K562 (cell line): ENCODE data around the gene TNFSF9. TPM values are rescaled to one million over a fixed set of nuclear protein-coding genes. Genes with fewer than 3 reads are reported as not detected.
A peak's percentile ranks its signal among the peaks of the same experiment; 100 is the strongest.

Experiments
- ATAC-seq: fragments of 200-7000 bp; cut with Tn5 transposase; 3 replicates; pipeline ENCODE4 v1.9.1; 2020; ENCODE audit warnings: moderate library complexity
- BruUV-seq: library from RNA; stranded (reverse); fragments of 400-500 nt; replicated peaks from 2 replicates; lab custom pipeline; 2021; lab: Mats Ljungman, UMichigan
- CTCF ChIA-PET: fragments of 300-600 bp; formaldehyde crosslinking; extraction: SDS; loops from one replicate; lab custom pipeline; 2021; ENCODE audit warnings: low intra/inter-chr PET ratio; lab: Yijun Ruan, JAX
- POLR2A ChIA-PET: fragments of 300-600, 350-650 bp; sonication (Branson Sonifier 250); formaldehyde crosslinking; extraction: SDS; loops from one replicate; lab custom pipeline; 2021; ENCODE audit warnings: antibody characterized with exemption, inconsistent platforms; lab: Yijun Ruan, JAX
- DNase-seq, 4 experiments: peaks; one replicate each; pipeline versions ENCODE4 v3.0.0 to v3.0.0-alpha.2; 2011 to 2018; ENCODE audit warnings: low spot score in 3 of 4, mixed read lengths in 3 of 4; ENCODE audit errors: extremely low read depth in 1 of 4
- FAIRE-seq: peaks from 2 replicates; lab custom pipeline; 2011; peaks lifted over from hg19 to GRCh38; lab: Jason Lieb, UNC
- H2AFZ ChIP-seq: 2 replicates; pipeline ENCODE4 v1.6.0; 2011; ENCODE audit warnings: low read depth, low read length, control low read depth, inconsistent platforms
- H3K27ac ChIP-seq: fragments of 200-600 bp; 3 replicates; pipeline ENCODE4 v1.8.0; 2011; ENCODE audit warnings: low read depth, mild to moderate bottlenecking, control low read depth, inconsistent platforms, low read length, moderate library complexity, mixed read lengths; ENCODE audit errors: extremely low read depth
- H3K27me3 ChIP-seq, 2 experiments: fragments of 300-600 bp in 1 of 2; 2 replicates in 1 of 2; 3 replicates in 1 of 2; pipeline versions ENCODE4 v1.6.0 to v1.8.0; 2011; ENCODE audit warnings: inconsistent platforms in 2 of 2, low read length in 2 of 2, mild to moderate bottlenecking in 1 of 2, mixed read lengths in 1 of 2, moderate library complexity in 1 of 2; ENCODE audit not compliant: control insufficient read depth in 2 of 2, insufficient read depth in 2 of 2
- H3K36me3 ChIP-seq: fragments of 300-600 bp; 3 replicates; pipeline ENCODE4 v1.8.0; 2011; ENCODE audit warnings: mild to moderate bottlenecking, low read length, inconsistent platforms; ENCODE audit not compliant: control insufficient read depth, insufficient read depth
- H3K4me1 ChIP-seq, 2 experiments: fragments of 200-600 bp in 1 of 2; replicated peaks in 1 of 2; 2 replicates in 1 of 2; 3 replicates in 1 of 2; pipeline versions ENCODE4 v1.5.1 to v1.8.0; 2011; ENCODE audit warnings: inconsistent platforms in 2 of 2, low read length in 2 of 2, mild to moderate bottlenecking in 1 of 2, mixed read lengths in 1 of 2, moderate library complexity in 1 of 2; ENCODE audit not compliant: control insufficient read depth in 2 of 2, insufficient read depth in 2 of 2
- H3K4me2 ChIP-seq: 2 replicates; pipeline ENCODE4 v1.6.1; 2011; ENCODE audit warnings: low read length, control low read depth, inconsistent platforms, mixed read lengths; ENCODE audit not compliant: insufficient read depth
- H3K4me3 ChIP-seq: fragments of 200-600 bp; sonication (generic), shearing (Covaris generic); 2 replicates; pipeline ENCODE4 v1.5.1; 2016; ENCODE audit warnings: control low read depth, inconsistent platforms
- H3K79me2 ChIP-seq: fragments of 200-600 bp; 3 replicates; pipeline ENCODE4 v1.8.0; 2011; ENCODE audit warnings: low read length, inconsistent platforms; ENCODE audit not compliant: control insufficient read depth, insufficient read depth
- H3K9ac ChIP-seq, 2 experiments: 2 replicates each; pipeline versions ENCODE4 v1.6.0 to v1.6.1; 2011; ENCODE audit warnings: low read depth in 2 of 2, low read length in 2 of 2, control low read depth in 1 of 2, inconsistent platforms in 1 of 2, mild to moderate bottlenecking in 1 of 2, mixed read lengths in 1 of 2; ENCODE audit not compliant: insufficient read depth in 1 of 2
- H3K9me1 ChIP-seq: one replicate; pipeline ENCODE4 v1.6.0; 2011; ENCODE audit warnings: inconsistent platforms, mild to moderate bottlenecking, low read length, moderate library complexity; ENCODE audit not compliant: control insufficient read depth, insufficient read depth
- H3K9me3 ChIP-seq: replicated peaks from 2 replicates; pipeline ENCODE4 v1.5.1; 2011; ENCODE audit warnings: low read depth, low read length, inconsistent platforms; ENCODE audit not compliant: control insufficient read depth, insufficient read depth
- H4K20me1 ChIP-seq: replicated peaks from 2 replicates; pipeline ENCODE4 v1.6.1; 2011; ENCODE audit warnings: low read length, inconsistent platforms, mixed read lengths; ENCODE audit not compliant: control insufficient read depth, insufficient read depth
- BRCA1 ChIP-seq, 2 experiments: fragments of 450-650 bp in 1 of 2; sonication (generic) in 1 of 2; formaldehyde crosslinking in 1 of 2; IDR thresholded peaks; 2 replicates each; pipeline versions ENCODE4 v1.5.0 to v1.6.1; 2017 to 2020; ENCODE audit warnings: mild to moderate bottlenecking in 1 of 2, missing genetic modification reagents in 1 of 2
- ESRRA ChIP-seq: fragments of 450-650 bp; IDR thresholded peaks from 2 replicates; pipeline ENCODE4 v1.6.1; 2014; ENCODE audit warnings: low read depth, mild to moderate bottlenecking, moderate library complexity, borderline replicate concordance
- FOXJ3 ChIP-seq: sonication (generic); formaldehyde crosslinking; IDR thresholded peaks from 2 replicates; pipeline ENCODE4 v1.4.0; 2020; ENCODE audit warnings: mild to moderate bottlenecking, missing genetic modification reagents
- HSF4 ChIP-seq: fragments of 250-450 bp; sonication (Bioruptor Pico); IDR thresholded peaks from 2 replicates; pipeline ENCODE4 v2.1.2; 2022; ENCODE audit warnings: mild to moderate bottlenecking, moderate library complexity, borderline replicate concordance
- MECOM ChIP-seq: fragments of 250-450 bp; sonication (Bioruptor Pico); IDR thresholded peaks from 2 replicates; pipeline ENCODE4 v1.8.0; 2022; ENCODE audit warnings: inconsistent platforms
- RBM25 ChIP-seq: fragments of 200-400 bp; formaldehyde crosslinking; IDR thresholded peaks from 2 replicates; pipeline ENCODE4 v1.6.1; 2018; ENCODE audit warnings: low read length, low read depth, moderate library complexity; ENCODE audit not compliant: severe bottlenecking
- ZNF263 ChIP-seq: sonication (generic); formaldehyde crosslinking; IDR thresholded peaks from 2 replicates; pipeline ENCODE4 v1.8.0; 2022; ENCODE audit warnings: mild to moderate bottlenecking, missing genetic modification reagents, borderline replicate concordance
- WGBS: fragments of 100-300 bp; shearing (Covaris generic); methylation state at CpG from one replicate; pipeline ENCODE4 v1.1.6; 2016; ENCODE audit warnings: low coverage, mixed read lengths; ENCODE audit not compliant: insufficient coverage; ENCODE audit errors: missing lambda C conversion rate; 5-methylcytosine and 5-hydroxymethylcytosine counted together
- in situ Hi-C: fragments of 300-500 bp; cut with MboI; formaldehyde crosslinking; loops from 4 replicates; pipeline ENCODE4 v1.15.0; 2018; ENCODE audit warnings: inconsistent platforms, mixed read lengths
- intact Hi-C: fragments of 100-400 bp; cut with micrococcal nuclease; formaldehyde crosslinking; loops from 2 replicates; pipeline ENCODE4 v1.14.2; 2022
- polyA plus RNA-seq, 8 experiments: library from polyadenylated mRNA; depleted of rRNA in 4 of 8; stranded (reverse) in 5 of 8; unstranded in 3 of 8; fragments of >200 nt; fragmentation: Nextera tagmentation in 2 of 8; fragmentation: Illumina TruSeq in 1 of 8; extraction: Ambion mirVana in 2 of 8; extraction: Trizol in 1 of 8; gene quantifications; 2 replicates each; pipeline versions ENCODE4 v1.2.1 to v1.2.3, GENCODE V29; 2011 to 2014; ENCODE audit warnings: inconsistent platforms in 1 of 8, missing spikeins in 1 of 8
- total RNA-seq, 7 experiments: library from RNA; depleted of rRNA in 6 of 7; stranded (reverse); fragments of >200 nt in 6 of 7; fragmentation: Illumina TruSeq in 2 of 7; extraction: Trizol in 2 of 7; gene quantifications; 2 replicates each; pipeline versions ENCODE4 v1.2.1 to v1.2.3, GENCODE V29; 2011 to 2021; ENCODE audit warnings: low replicate concordance in 1 of 7
- TF ChIP-seq, protein P1 (sequence below), 2 experiments: fragments of 450-650 bp; conservative IDR thresholded peaks; 2 replicates each; pipeline ENCODE4 v1.6.1; 2017; ENCODE audit warnings: mild to moderate bottlenecking in 2 of 2, moderate library complexity in 2 of 2
- TF ChIP-seq, protein P2 (sequence below): fragments of 450-650 bp; IDR thresholded peaks from 2 replicates; pipeline ENCODE4 v1.6.1; 2017; ENCODE audit warnings: mild to moderate bottlenecking, moderate library complexity
- TF ChIP-seq, protein P3 (sequence below): IDR thresholded peaks from 2 replicates; pipeline ENCODE4 v1.6.1; 2016; ENCODE audit warnings: missing genetic modification characterization, missing compliant biosample characterization

Gene TNFSF9
- total and polyA plus RNA-seq, 9 of the 15 experiments (the other 6 are each of a cell fraction or from before 2014, with no cell fraction given): 1.4 to 17.9 (median 6.5) TPM

DNA sequence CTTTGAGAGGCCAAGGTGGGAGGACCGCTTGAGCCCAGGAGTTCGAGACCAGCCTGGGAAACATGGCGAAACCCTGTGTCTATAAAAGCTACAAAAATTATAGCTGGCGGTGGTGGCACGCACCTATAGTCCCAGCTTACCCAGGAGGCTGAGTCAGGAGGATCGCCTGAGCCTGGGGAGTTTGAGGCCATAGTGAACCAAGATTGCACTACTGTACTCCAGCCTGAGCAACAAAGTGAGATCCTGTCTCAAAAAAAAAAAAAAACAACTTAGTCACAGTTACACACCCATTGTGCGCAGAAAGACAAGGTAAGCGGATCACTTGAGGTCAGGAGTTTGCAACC, 48.5 kb upstream of the TNFSF9 start:
- ChIA-PET CTCF (interaction anchor here (0.7 to 1.7 kb wide), 2 partner anchors 162 to 381 kb away, joined by 4 to 5 read pairs; no protein-coding TSS in a partner anchor), POLR2A (interaction anchor here (0.9 kb wide), 1 partner anchor 19 kb away, joined by 3 read pairs; no protein-coding TSS in a partner anchor)
- intact Hi-C loops: no loop called here
- ATAC-seq (no peak), DNase-seq (no peak), FAIRE-seq (no peak)
- H3K36me3 ChIP-seq: no peaks in the 10 kb centered on the region
- peaks cover 0 to 14% of the 10 kb centered on the region in 2 experiments; a peak in 4 of 5 replicates for H3K4me1 ChIP-seq
- H3K9me1 ChIP-seq: no peaks in the 10 kb centered on the region
- H2AFZ ChIP-seq: peak overlapping the region; percentile 80; the same call in 1 of the 2 replicates
- no peaks in the 10 kb centered on the region for H4K20me1 ChIP-seq
- H3K9ac ChIP-seq: no peak overlapping the region
- H3K27ac ChIP-seq: no peak overlapping the region
- WGBS: 73% methylated on average over 8 of the region's 8 CpGs
- no peaks in the 10 kb centered on the region for H3K9me3 ChIP-seq
- in situ Hi-C loops: no loop called here
- H3K4me2 ChIP-seq: peak overlapping the region; percentile 49; the same call in 1 of the 2 replicates
- no peaks in the 10 kb centered on the region for H3K79me2 ChIP-seq
- BruUV-seq: no TSS peak
- TF ChIP-seq MECOM (no peak), ZNF263 (0 out of 2 replicates have a peak, but pooled peaks have one; percentile 19), FOXJ3 (CRISPR knock-in tag) (no peak)
- H3K4me3 ChIP-seq: no peak overlapping the region
- no peaks in the 10 kb centered on the region for H3K27me3 ChIP-seq

DNA sequence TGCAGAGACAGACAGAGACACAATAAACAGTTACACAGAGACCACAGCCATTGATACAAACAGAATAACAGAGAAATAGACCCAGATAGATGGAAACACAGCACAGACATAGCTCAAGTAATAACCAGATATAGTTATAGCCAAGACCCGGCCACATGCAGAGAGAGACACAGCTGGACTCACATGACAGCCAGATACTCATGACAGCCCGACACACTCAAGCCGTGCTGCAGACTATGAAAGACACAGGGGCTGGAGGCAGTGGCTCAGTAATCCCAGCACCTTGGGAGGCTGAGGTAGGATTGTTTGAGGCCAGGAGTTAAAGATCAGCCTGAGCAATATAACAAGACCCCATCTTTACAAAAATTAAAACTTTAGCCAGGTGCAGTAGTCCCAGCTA, 47.6 kb upstream of the TNFSF9 start:
- Histone ChIP-seq H3K79me2 (no peaks in the 10 kb centered on the region), H3K36me3 (no peaks in the 10 kb centered on the region), H3K9me3 (no peaks in the 10 kb centered on the region), H3K27me3 (no peaks in the 10 kb centered on the region), H3K27ac (no peak overlapping the region), H3K4me3 (no peak overlapping the region), H3K9ac (peak overlapping the region in 1 of 2 experiments; percentile 45; a peak in 1 of 4 replicates), H3K4me1 (peaks cover 0 to 14% of the 10 kb centered on the region in 2 experiments; a peak in 4 of 5 replicates), H4K20me1 (no peaks in the 10 kb centered on the region), H3K9me1 (no peaks in the 10 kb centered on the region), H2AFZ (no peak overlapping the region), H3K4me2 (no peak overlapping the region)
- WGBS: 0% methylated on average over 3 of the region's 3 CpGs
- ChIA-PET CTCF (interaction anchor here (0.6 kb wide), 1 partner anchor 8 kb away, joined by 4 read pairs; no protein-coding TSS in a partner anchor), POLR2A (interaction anchor here (0.6 to 0.9 kb wide), 2 partner anchors 20 to 64 kb away, joined by 3 read pairs; no protein-coding TSS in a partner anchor)
- no TSS peak for BruUV-seq
- in situ Hi-C loops (no loop called here), intact Hi-C loops (no loop called here)
- ATAC-seq: 0 out of 3 replicates have a peak, but pooled peaks have one; percentile 20
- no peak for DNase-seq
- FAIRE-seq: no peak
- no peak for TF ChIP-seq BRCA1 (IDR thresholded peaks at IDR 0.05)
- no peak for TF ChIP-seq BRCA1 (CRISPR knock-in tag; IDR thresholded peaks at IDR 0.05)
- no peak for TF ChIP-seq ESRRA
- TF ChIP-seq, protein P1, sequence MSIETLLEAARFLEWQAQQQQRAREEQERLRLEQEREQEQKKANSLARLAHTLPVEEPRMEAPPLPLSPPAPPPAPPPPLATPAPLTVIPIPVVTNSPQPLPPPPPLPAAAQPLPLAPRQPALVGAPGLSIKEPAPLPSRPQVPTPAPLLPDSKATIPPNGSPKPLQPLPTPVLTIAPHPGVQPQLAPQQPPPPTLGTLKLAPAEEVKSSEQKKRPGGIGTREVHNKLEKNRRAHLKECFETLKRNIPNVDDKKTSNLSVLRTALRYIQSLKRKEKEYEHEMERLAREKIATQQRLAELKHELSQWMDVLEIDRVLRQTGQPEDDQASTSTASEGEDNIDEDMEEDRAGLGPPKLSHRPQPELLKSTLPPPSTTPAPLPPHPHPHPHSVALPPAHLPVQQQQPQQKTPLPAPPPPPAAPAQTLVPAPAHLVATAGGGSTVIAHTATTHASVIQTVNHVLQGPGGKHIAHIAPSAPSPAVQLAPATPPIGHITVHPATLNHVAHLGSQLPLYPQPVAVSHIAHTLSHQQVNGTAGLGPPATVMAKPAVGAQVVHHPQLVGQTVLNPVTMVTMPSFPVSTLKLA (conservative IDR thresholded peaks at IDR 0.05): no peak
- TF ChIP-seq, protein P2, sequence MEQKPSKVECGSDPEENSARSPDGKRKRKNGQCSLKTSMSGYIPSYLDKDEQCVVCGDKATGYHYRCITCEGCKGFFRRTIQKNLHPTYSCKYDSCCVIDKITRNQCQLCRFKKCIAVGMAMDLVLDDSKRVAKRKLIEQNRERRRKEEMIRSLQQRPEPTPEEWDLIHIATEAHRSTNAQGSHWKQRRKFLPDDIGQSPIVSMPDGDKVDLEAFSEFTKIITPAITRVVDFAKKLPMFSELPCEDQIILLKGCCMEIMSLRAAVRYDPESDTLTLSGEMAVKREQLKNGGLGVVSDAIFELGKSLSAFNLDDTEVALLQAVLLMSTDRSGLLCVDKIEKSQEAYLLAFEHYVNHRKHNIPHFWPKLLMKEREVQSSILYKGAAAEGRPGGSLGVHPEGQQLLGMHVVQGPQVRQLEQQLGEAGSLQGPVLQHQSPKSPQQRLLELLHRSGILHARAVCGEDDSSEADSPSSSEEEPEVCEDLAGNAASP: no peak
- no peak for TF ChIP-seq RBM25
- TF ChIP-seq, protein P3, sequence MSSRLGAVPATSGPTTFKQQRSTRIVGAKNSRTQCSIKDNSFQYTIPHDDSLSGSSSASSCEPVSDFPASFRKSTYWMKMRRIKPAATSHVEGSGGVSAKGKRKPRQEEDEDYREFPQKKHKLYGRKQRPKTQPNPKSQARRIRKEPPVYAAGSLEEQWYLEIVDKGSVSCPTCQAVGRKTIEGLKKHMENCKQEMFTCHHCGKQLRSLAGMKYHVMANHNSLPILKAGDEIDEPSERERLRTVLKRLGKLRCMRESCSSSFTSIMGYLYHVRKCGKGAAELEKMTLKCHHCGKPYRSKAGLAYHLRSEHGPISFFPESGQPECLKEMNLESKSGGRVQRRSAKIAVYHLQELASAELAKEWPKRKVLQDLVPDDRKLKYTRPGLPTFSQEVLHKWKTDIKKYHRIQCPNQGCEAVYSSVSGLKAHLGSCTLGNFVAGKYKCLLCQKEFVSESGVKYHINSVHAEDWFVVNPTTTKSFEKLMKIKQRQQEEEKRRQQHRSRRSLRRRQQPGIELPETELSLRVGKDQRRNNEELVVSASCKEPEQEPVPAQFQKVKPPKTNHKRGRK (tag): no peak
- TF ChIP-seq HSF4: no peak
